SKM-1 (cell line): Measurements from ENCODE around the gene CD2.
"Not testable (repeated sequence)": the region's sequence is repeated elsewhere in the genome, so short reads cannot be mapped to it uniquely, and the experiment has no call there.

ENCODE experiments used
- DNase-seq: peaks from one replicate; lab custom pipeline; 2025; ENCODE audit not compliant: unreplicated experiment; lab: John Stamatoyannopoulos, UW

The CD2 gene

DNA sequence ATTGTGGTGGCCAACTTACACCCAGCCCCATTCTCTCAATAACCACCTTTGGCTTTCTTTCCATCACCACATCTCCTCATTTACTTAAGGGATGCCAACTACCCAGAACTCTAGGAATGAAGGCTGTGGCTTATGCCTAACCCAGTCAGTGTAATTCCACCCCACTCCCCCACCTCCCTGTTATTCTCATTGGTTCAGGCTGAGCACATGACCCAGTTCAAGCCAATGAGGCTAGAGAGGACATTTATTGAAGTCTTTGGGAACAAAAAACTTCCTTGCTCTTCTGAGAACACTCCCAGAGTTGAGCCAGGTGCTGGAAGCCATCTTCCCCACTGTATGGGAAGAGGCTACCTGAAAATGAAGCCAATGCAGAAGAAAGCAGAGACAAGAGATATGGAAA, 22.8 kb upstream of the CD2 start:
- DNase-seq, result no peak

DNA sequence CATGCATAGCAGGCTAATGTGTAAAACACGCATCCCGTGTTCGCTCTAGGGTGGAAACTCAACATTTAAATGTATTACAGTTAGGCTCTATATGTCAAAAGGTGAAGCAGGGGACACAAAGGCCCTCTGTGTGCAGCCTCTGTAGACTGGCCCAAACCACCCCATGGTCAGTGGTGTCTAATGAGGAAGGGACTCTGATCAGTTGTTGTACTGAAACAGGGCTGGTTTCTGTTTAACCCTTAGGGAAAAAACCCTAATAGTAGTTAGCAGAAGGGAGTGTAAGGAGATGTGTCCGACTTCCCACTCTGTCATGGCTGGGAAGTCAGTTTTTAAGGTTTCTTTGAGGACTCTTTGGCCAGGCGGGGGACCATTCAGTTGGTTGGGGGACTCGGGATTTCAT, 21.5 kb upstream of the CD2 start:
- DNase-seq, result no peak

DNA sequence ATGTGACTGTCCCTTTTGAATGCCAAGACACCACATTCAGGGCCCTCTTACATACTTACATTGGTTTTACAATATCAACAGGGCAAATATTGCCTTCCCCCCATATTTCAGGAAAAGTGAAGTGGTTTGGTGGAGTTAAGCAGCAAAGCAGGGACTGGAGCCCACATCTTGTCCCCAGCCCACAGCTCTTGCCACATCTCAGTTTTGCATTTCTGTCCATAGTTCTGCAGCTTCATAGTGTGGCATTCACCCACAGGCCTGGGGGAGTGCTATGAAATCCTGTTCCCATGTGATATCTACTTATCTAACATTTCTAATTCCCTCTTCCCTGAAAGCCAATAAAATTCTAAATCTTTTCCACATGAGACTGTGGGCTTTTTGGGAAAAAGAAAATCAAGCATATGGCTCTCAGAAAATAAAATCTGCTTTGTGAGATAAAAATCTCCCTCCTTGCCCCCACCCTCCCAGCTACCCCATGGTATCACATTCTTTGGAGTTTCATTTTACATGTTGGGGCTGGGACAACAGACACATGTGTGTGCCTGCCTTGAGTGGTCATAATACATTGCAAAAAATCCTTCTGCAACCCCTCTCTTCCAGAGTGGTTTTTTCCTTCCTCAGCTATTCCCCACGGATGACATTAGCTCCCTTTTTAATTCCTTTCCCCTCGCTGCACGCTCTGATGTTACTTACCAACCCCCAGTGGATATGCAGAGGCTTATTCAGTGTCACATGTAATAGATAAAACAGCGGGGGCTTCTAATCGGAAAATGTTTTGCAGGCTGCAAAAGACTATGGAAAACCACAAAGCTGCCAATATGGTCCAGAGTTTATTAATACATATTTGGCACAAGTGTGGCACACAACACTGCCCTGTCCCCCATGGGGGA, 20.5 kb upstream of the CD2 start:
- no peak for DNase-seq

DNA sequence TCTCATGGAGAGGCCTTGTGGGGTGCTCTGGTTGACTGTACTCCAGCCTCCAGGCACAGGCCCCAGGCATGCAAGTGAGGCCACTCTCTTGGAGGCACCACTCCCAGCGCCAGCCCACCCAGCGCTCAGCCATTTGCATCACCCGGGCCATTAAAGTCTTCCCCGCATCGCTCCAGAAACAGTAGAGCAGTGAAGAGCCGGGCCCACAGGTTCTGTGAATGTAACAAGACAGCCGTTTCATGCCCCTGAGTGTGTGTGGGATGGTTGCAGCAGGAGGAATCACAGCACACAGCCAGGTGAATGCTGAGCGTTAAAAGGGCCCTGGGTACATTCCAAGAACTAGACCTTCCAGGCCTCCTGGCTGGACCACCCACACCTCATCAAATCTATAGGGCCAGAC, 19.0 kb upstream of the CD2 start:
- no peak for DNase-seq

DNA sequence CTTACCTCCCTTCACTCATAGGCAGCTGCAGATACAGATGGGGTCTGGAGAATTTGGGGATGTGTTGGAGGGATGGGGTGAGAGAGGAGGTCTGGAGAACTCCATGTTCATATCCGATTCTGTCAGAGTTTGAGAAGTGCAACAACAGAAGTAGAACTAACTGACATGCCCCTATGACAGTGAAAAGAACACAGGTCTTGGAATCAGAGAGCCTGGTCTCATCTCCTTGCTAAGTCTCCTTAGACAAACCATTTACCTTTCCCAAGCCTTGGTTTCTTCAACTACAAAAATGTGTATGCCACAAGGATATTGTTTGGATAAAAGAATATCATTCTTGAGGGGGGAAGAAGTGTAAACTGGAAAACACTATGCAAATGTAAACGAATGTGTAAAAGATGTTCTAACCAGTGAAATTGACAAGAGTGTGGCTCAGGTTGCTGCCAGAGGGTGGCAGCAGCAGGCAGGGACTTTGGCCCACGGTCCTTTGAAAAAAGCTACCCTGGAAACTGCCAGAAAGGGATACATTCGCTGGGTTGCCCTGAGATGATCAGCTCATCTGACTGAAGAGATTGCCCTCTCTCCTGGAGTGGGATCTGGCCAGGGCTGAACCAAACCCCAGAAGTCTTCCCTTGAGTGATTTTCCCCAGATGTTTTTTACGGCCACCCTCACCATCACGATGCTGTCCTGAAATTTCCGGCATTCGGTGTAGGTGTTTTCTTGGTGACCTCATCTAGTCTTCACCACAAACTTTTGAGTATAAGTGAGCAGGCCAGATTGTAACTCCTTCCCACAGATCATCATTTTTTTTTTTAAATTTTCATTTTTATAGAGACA, 17.0 kb upstream of the CD2 start:
- DNase-seq, result peak; percentile 51

DNA sequence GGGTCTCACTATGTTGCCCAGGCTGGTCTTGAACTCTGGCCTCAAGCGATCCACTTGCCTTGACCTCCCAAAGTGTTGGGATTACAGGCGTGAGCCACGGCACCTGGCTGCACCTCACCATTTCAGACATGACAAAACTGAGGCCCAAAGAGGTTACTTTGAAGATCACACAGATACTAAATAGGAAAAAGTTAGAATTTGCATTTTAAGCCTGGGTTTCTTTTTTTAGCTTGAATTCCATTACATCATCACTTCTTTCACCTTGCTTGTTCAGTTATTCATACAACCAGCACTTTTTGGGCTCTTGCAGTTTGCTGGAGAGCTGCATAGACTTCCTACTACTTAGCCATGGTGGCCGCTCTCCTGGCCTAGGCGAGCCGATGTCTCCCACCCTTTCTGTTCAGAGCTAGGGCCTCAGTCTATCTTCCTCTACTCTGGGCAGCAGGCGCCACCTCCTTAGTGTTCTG, 16.3 kb upstream of the CD2 start:
- no peak for DNase-seq

DNA sequence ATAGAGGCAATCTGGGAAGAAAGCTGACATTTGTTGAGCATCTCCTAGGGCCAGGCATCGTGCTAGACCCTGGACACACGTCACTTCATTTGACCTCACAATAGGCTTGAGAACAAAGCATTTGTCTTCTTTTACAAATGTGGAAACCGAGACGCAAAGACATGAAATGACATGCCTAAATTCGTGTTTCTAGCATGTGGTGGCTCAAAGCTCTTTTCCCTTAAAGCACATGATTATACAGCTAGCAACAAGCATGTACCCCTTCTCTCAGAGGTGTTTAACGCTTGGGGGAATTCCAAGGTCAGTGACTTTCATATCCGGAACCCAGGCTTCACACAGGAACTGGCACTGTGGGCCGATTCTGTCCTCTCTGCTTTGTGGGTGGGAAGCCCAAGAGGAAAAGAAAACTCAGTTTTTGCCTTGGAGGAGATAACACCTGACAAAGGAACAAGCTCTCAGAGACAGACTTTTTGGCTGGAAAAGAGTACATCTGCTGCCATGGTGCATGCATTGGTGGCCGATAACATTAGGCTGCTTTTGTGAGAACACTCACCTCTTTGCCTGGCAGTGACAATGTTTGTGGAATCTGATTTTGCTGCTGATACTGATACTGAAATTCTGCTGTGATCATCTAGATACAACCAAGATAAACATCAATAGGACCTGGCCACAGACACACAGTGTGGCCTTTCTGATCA, 15.4 kb upstream of the CD2 start:
- DNase-seq, result no peak

DNA sequence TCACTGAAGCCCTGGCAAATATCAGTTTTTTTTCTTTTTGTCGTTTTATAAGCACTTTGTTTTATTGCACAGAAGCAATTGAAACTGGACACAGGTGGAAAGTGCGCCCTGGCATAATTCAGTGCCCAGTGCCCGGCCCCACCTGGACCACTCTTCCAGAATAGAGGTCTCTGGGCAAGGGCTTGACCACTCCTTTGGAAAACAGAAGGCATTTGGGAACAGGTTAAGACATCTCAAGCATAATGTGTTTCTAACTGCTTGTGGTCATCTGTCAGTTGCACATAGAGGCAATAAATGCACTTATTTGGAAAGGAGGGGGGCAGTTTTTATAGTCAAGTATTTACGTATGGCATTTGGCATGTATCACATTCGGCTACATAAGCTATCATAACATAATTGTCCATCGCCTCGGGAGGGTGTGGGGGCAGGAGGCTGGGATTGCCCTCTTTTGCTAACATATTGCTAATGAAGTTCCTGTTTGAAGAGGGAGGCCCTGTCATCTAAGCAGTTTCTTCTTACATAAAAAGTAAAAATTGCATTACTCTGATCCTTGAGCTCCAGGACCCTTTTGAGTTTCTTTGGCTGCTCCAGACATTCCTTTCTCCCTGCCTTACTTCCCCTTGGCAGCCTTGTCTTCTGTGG, 14.7 kb upstream of the CD2 start:
- no peak for DNase-seq

DNA sequence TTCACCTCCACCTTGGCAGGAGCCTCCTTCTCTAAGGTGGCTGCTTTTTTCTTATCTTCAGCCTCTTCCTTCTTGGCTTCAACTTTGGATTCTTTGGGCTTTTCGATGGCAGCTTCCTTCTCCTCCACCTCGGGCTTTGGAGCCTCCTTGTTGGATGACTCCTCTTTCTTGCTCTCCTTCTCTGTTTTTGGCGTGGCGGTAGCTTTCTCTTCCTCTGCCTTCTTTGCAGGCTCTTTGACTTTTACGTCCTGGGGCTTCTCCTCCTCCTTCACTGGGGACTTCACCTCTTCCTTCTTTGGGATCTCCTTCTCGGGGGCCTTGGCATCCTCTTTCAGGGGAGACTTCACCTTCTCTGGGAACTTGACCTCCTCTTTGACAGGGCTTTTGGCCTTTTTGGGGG, 13.9 kb upstream of the CD2 start:
- DNase-seq, result no peak

DNA sequence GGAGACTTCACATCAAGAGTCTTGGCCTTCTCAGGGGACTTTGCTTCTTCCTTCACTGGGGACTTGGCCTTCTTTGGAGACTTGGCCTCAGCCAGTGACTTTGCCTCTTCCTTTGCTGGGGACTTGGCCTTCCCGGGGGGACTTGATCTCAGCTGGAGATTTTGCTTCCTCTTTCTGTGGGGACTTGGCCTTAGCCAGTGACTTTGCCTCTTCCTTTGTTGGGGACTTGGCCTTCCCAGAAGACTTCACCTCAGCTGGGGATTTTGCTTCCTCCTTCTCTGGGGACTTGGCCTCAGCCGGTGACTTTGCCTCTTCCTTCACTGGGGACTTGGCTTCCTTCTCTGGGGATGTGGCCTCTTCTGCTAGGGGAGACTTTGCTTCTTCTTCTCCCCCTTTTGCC, 13.5 kb upstream of the CD2 start:
- no peak for DNase-seq

DNA sequence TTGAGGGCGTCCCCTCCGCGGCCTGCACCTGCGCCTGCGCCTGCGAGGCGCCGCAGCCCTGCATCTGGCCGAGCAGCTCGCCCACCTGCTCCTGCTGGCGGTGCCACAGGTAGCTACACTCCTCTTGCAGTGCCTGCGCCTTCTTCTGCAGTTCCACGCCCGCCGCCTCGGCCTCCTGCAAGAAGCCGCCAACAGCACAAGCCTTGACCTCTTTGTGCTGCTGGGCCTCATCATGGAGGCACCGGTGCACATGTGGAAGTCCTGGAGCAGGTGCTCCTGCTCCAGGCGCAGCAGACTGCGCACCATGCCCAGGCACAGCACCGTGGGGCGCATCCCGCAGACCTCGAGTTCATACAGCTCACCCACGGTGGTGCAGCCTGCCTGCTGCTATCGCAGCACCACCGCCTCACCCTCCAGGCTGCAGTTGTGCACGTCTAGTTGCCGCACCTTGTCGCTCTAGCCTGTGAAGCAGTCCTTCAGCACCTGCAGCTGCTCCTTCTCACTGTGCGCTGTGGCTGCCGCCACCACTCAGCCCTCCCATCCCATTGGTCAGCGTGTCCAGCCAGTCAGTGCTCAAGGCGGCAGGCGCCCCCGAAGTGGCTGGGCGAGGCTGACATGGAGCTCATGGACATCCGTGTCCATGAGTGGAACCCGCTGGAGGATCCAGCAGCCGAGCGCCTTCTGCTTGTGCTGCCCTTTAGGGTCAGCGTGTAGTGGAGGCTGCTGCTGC, 12.2 kb upstream of the CD2 start:
- no peak for DNase-seq

DNA sequence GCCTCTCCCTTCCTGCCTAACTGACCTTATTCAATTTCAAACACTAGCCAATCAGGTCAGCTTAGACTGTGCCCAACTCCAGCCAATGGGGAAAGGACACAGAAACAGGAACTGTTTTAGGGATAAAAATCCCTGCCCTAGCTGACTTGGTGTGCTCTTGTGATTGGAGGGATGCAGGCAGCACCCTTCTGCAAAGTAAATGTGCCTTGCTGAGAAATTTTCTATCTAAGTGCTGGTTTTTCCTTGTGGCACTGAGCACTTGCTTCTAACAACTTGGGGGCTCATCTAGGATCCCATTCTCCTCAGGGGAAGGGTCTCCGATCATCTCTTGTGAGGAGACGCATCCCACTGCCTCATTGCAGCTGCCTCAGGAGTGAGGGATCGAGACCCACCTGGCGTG, 10.7 kb upstream of the CD2 start:
- no peak for DNase-seq

DNA sequence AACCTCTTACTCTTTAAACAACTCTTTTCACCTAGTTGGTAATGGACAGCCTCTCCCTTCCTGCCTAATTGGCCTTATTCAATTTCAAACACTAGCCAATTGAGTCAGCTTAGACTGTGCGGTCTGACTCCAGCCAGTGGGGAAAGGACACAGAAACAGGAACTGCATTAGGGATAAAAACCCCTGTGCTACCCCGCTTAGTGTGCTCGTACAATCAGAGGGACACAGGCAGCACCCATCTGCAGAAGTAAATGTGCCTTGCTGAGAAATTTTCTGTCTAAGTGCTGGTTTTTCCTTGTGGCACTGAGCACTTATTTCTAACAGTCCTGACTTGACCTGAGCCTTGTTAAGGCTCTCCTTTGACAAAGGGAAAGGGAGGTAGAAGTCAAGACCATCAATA, 6.0 kb upstream of the CD2 start:
- DNase-seq, result peak; percentile 54

DNA sequence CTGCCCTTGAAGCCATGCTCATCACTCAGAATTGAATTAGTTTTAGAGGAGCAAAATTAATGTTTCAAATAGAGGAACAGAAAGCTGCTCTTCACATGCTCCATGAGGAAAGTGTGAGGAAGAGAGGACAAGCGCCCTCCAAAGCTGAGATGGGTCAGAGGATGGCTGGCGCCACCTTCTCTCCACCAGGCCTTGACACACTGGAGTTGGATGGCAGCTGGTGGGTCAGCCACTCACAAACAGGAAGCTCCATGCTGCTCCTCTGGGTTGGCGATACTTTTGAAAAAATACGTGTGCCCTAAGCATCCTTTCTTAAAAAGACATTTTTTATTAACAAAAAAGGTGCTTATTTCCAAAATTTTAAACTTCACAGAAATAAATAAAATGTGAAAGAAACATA, 3.1 kb upstream of the CD2 start:
- no peak for DNase-seq

DNA sequence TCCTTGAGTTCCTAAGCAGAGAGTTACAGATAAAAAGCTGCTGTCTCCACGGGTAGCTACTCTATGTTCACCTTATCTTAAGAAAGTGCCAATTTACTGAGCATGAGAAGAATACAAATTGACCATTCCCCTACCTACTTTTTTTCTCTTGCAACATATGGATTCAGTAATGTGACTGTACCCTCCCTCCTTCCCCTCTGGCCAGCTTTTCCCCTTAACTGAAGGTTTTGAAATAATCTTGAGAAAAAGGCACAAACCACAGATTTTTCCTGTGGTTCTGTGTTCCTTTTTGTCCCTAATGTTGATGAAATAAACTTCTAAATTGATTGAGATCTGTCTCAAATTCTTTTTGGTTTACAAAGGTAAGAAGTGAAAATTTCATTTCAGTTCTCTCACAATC, 2.6 kb upstream of the CD2 start:
- DNase-seq, result peak; percentile 35

DNA sequence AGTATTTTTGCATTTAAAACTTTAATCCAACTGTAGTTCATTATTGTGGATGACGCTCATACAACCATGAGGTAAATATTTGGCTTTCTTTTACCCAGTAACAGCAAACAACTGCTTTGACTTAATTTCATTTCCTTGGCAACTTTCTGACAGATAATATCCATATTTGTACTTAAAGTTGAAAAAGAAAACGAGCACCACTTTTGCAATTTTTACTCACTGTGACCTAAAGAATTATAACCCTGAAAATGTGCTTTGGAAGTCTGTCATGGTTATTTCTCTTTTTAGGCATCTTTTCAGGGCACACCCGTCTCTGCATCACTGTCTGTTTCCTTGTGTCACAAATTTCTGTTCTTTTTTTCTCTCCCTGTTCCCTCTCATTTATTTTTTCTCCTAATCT, 918 bp upstream of the CD2 start:
- no peak for DNase-seq

DNA sequence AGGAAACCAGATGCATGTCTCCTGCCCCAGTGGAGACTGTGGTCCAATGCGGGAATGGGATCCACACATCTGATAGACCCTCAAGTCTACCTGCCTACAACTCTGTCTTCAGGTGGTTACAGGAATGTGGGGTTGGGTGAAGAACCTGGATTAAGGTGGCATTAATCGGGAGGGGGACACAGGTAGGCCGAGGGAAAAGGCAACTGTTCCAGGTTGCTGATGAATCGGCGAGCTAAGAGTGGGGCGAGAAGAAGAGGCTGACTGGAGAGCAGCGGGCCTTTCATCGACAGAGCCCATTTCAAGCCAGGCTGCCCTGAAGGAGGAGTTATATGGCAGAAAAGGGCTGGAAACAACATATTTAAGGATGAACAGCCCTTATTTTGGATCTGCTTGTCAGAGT, 836 bp downstream of the CD2 start:
- no peak for DNase-seq

DNA sequence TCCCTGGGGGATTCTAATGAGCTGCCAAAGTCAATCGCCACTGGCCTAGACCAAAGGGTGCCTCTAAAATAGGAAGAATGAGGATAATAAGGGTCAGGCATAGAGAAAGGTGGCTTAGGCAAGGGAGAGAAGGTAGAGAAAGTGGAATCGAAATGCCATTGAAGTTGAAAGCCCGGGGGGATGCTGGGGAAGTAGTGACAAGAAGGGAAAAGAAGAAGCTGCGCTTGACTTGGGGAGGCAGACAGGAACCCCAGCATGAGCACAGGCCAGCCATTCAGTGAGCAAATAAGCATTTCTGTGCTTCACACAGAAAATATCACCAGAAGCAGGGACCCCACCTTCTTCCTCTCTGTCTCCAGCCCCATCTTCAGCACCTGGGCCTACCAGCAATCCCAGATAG, 1.5 kb downstream of the CD2 start:
- DNase-seq, result no peak

DNA sequence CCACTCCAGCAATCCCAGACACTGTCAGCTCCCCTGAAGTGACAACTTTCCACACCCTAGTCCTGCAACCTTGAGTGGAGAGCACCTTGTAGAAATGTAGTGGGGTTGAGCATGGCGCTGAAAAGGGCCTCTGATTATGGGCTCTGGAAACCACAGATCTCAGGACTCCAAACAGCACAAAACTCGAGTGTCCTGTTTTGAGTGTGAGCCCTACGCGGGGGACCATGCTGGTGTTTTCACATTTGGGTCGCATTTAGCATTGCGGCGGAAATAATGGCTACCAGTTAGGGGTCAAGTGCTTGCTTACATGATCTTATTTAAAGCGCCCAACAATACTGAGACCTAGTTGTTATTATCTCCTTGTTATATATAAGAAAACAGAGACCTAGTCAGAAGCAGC, 1.9 kb downstream of the CD2 start:
- not testable (repeated sequence) for DNase-seq

DNA sequence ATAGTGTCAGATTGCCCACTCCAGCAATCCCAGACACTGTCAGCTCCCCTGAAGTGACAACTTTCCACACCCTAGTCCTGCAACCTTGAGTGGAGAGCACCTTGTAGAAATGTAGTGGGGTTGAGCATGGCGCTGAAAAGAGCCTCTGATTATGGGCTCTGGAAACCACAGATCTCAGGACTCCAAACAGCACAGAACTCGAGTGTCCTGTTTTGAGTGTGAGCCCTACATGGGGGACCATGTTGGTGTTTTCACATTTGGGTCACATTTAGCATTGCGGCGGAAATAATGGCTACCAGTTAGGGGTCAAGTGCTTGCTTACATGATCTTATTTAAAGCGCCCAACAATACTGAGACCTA, 4.2 kb downstream of the CD2 start:
- DNase-seq, result not testable (repeated sequence)

DNA sequence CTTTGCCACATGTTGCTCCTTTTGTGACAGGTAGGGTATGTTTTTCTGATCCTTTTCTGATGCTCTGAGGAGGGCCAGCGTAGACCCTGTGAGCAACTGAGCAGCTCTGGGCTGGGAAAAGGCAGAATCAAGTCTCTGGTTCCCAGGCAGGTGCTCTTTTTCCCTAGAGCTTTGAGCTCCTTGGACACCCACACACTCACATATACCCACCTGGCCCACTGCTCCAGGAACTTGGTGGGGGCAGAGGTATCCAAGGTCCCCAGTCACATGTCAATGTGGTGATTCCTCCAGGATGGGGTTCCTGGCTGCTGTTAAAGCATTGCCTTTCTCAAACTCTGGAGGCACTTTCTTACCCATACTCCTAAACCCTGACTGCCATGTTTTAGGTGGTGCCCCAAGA, 5.4 kb downstream of the CD2 start:
- no peak for DNase-seq
